Thymus (tissue), 11 donors: Measurements from ENCODE around the gene CIDEB. TPM values are rescaled to one million over a fixed set of nuclear protein-coding genes. Genes with fewer than 3 reads are reported as not detected.
A peak's percentile ranks its signal among the peaks of the same experiment; 100 is the strongest.

Experiments
- DNase-seq, 9 donors: peaks; one replicate each; pipeline ENCODE4 v3.0.0-alpha.2; 2013; ENCODE audit warnings: low spot score in 9 of 9, low read depth in 6 of 9, missing footprints in 1 of 9
- H3K27ac ChIP-seq, 2 donors: one replicate each; pipeline ENCODE4 v1.5.1; 2013; ENCODE audit warnings: control low read depth in 1 of 2, low read depth in 1 of 2, low read length in 1 of 2, mild to moderate bottlenecking in 1 of 2, moderate library complexity in 1 of 2
- H3K27me3 ChIP-seq, 2 donors: one replicate each; pipeline ENCODE4 v1.5.1; 2013; ENCODE audit warnings: low read length in 1 of 2; ENCODE audit not compliant: control insufficient read depth in 2 of 2, insufficient read depth in 1 of 2
- H3K36me3 ChIP-seq, 2 donors: one replicate each; pipeline ENCODE4 v1.5.1; 2013; ENCODE audit warnings: low read length in 1 of 2, mild to moderate bottlenecking in 1 of 2, moderate library complexity in 1 of 2; ENCODE audit not compliant: control insufficient read depth in 2 of 2, insufficient read depth in 2 of 2
- H3K4me1 ChIP-seq, 2 donors: one replicate each; pipeline ENCODE4 v1.5.1; 2013; ENCODE audit warnings: low read length in 2 of 2; ENCODE audit not compliant: control insufficient read depth in 2 of 2, insufficient read depth in 2 of 2
- H3K4me3 ChIP-seq, 2 donors: one replicate each; pipeline ENCODE4 v1.5.1; 2013; ENCODE audit warnings: low read length in 2 of 2, control low read depth in 1 of 2, mild to moderate bottlenecking in 1 of 2
- H3K9me3 ChIP-seq, 2 donors: one replicate each; pipeline ENCODE4 v1.5.1; 2013; ENCODE audit warnings: low read length in 1 of 2, mild to moderate bottlenecking in 1 of 2; ENCODE audit not compliant: control insufficient read depth in 2 of 2, insufficient read depth in 1 of 2
- WGBS: extraction: QIAGEN DNeasy Blood & Tissue Kit; methylation state at CpG from one replicate; pipeline ENCODE4 v1.1.7; 2013; 5-methylcytosine and 5-hydroxymethylcytosine counted together
- polyA plus RNA-seq: library from polyadenylated mRNA; stranded (reverse); fragments of 200-250 nt; gene quantifications from one replicate; pipeline ENCODE4 v1.2.3, GENCODE V29; 2013
- total RNA-seq: library from RNA; stranded (reverse); fragments of 120-200 nt; gene quantifications from one replicate; pipeline ENCODE4 v1.2.4, GENCODE V29; 2013
- donor health status: healthy.

CIDEB gene
- total and polyA plus RNA-seq, 2 donors: 8.1 to 13.4 TPM

- no peak overlapping the region for H3K4me3 ChIP-seq
- WGBS: 88% methylated on average over 2 of the region's 2 CpGs
- H3K9me3 ChIP-seq: no peaks in the 10 kb centered on the region
- H3K27me3 ChIP-seq: peaks cover 18 to 33% of the 10 kb centered on the region in 2 donors
- peak in 1 of 9 donors; percentile 40 for DNase-seq
- H3K27ac ChIP-seq: no peak overlapping the region
- H3K4me1 ChIP-seq: peaks cover 3 to 18% of the 10 kb centered on the region in 2 donors
- no peaks in the 10 kb centered on the region for H3K36me3 ChIP-seq
These were observed 19.5 kb upstream of the CIDEB start for GRCh38 chr14:24327303-24327702.

GRCh38 chr14:24325963-24326362, 18.2 kb upstream of the CIDEB start:
- Histone ChIP-seq H3K27ac (no peak overlapping the region), H3K9me3 (no peaks in the 10 kb centered on the region), H3K4me1 (peaks cover 0 to 11% of the 10 kb centered on the region in 2 donors), H3K27me3 (peaks cover 7 to 20% of the 10 kb centered on the region in 2 donors), H3K36me3 (no peaks in the 10 kb centered on the region), H3K4me3 (no peak overlapping the region)
- no peak for DNase-seq
- 93% methylated on average over 9 of the region's 9 CpGs for WGBS

DNA sequence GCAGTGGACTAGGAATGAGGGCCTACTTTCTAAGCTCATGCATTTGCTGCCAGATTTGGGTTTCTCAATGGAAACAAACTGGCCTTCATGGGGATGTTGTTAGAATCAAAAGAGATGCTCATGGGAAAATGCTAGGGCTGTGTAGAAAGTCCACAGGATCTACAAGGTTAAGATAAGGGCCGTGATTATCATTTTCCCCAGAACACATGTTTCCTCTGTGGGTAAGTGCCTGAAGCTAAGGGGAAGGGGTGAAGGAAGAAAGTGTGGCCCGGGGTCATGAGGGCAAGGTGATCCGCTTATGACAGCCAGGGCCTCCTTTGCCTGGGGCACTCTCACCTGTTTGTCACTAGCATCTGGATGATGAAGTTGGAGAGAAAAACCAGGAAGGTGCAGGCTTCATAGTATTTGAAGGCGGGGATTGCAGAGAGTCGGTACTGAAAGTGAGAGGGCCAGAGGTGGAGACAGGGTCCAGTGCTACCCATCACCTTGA, 17.3 kb upstream of the CIDEB start:
- no peaks in the 10 kb centered on the region for H3K9me3 ChIP-seq
- no peak for DNase-seq
- peaks cover 0 to 11% of the 10 kb centered on the region in 2 donors for H3K4me1 ChIP-seq
- H3K36me3 ChIP-seq: no peaks in the 10 kb centered on the region
- peaks cover 0 to 11% of the 10 kb centered on the region in 2 donors for H3K27me3 ChIP-seq
- no peak overlapping the region for H3K4me3 ChIP-seq
- WGBS: 64% methylated on average over 5 of the region's 5 CpGs
- H3K27ac ChIP-seq: no peak overlapping the region

GRCh38 chr14:24324024-24324423, 16.2 kb upstream of the CIDEB start:
- 93% methylated on average over 6 of the region's 6 CpGs for WGBS
- Histone ChIP-seq H3K27me3 (peaks cover 0 to 6% of the 10 kb centered on the region in 2 donors), H3K9me3 (no peaks in the 10 kb centered on the region), H3K27ac (no peak overlapping the region), H3K36me3 (no peaks in the 10 kb centered on the region), H3K4me1 (peaks cover 0 to 8% of the 10 kb centered on the region in 2 donors), H3K4me3 (no peak overlapping the region)
- DNase-seq: no peak

GRCh38 chr14:24323341-24323740, 15.6 kb upstream of the CIDEB start:
- Histone ChIP-seq H3K27me3 (peaks cover 0 to 13% of the 10 kb centered on the region in 2 donors), H3K4me1 (peaks cover 0 to 8% of the 10 kb centered on the region in 2 donors), H3K36me3 (no peaks in the 10 kb centered on the region), H3K27ac (no peak overlapping the region), H3K9me3 (no peaks in the 10 kb centered on the region), H3K4me3 (no peak overlapping the region)
- DNase-seq: no peak
- WGBS: 88% methylated on average over 3 of the region's 3 CpGs

DNA sequence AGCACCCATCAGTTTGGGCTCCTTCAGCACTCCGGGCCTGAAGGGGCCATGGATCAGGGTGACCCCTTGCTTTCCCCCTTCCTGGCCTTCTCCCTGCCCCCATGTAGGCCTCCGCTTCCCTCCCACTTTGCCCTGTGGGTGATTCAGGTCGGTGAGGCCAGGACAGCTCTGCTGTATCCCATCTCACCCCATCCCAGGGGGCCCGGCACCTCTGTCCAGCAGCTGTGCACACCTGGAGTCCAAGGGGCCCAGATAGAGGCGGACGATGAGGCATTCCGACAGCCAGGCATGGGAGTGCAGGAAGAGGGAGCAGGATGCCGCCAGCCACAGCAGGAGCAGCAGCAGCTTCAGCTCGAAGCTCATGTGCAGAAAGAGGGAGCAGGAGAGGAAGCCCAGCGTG, 14.9 kb upstream of the CIDEB start:
- no peaks in the 10 kb centered on the region for H3K36me3 ChIP-seq
- peaks cover 0 to 7% of the 10 kb centered on the region in 2 donors for H3K4me1 ChIP-seq
- H3K9me3 ChIP-seq: no peaks in the 10 kb centered on the region
- H3K27me3 ChIP-seq: peaks cover 0 to 13% of the 10 kb centered on the region in 2 donors
- H3K4me3 ChIP-seq: no peak overlapping the region
- WGBS: 93% methylated on average over 10 of the region's 10 CpGs
- no peak for DNase-seq
- no peak overlapping the region for H3K27ac ChIP-seq

GRCh38 chr14:24321212-24321975, 13.6 kb upstream of the CIDEB start:
- no peaks in the 10 kb centered on the region for H3K36me3 ChIP-seq
- H3K4me1 ChIP-seq: no peaks in the 10 kb centered on the region
- H3K9me3 ChIP-seq: no peaks in the 10 kb centered on the region
- DNase-seq: no peak
- H3K27ac ChIP-seq: no peak overlapping the region
- no peak overlapping the region for H3K4me3 ChIP-seq
- H3K27me3 ChIP-seq: peaks cover 0 to 13% of the 10 kb centered on the region in 2 donors
- 96% methylated on average over 14 of the region's 14 CpGs for WGBS

- H3K9me3 ChIP-seq: no peaks in the 10 kb centered on the region
- WGBS: 96% methylated on average over 3 of the region's 3 CpGs
- H3K36me3 ChIP-seq: no peaks in the 10 kb centered on the region
- H3K4me1 ChIP-seq: peaks cover 0 to 21% of the 10 kb centered on the region in 2 donors
- no peak for DNase-seq
- no peak overlapping the region for H3K27ac ChIP-seq
- peaks cover 0 to 10% of the 10 kb centered on the region in 2 donors for H3K27me3 ChIP-seq
- no peak overlapping the region for H3K4me3 ChIP-seq
These were observed 9.6 kb upstream of the CIDEB start for GRCh38 chr14:24317141-24317928.

DNA sequence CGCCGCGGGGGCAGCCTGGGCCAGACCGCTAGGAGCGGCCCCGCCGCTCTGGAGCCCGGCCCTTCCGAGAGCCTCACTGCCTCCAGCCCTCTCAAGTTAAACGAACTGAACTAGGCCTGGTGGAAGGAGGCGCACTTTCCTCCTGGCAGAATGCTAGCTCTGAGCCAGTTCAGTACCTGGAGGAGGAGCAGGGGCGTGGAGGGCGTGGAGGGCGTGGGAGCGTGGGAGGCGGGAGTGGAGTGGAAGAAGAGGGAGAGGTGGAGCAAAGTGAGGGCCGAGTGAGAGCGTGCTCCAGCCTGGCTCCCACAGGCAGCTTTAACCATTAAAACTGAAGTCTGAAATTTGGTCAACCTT, 8.8 kb upstream of the CIDEB start:
- H3K36me3 ChIP-seq: no peaks in the 10 kb centered on the region
- peaks cover 0 to 11% of the 10 kb centered on the region in 2 donors for H3K27me3 ChIP-seq
- no peaks in the 10 kb centered on the region for H3K9me3 ChIP-seq
- peaks cover 0 to 29% of the 10 kb centered on the region in 2 donors for H3K4me1 ChIP-seq
- DNase-seq: no peak
- H3K27ac ChIP-seq: peak overlapping the region in 1 of 2 donors; percentile 38
- H3K4me3 ChIP-seq: no peak overlapping the region
- 94% methylated on average over 18 of the region's 18 CpGs for WGBS
